Activated T-helper 2 cell treated with anti-CD3 and anti-CD28 coated beads, Interferon-gamma antibody, Interleukin-2, Interleukin-4, amounts not matched to agents 10 μg/mL and 5 μg/mL and 100 μg/mL, durations not matched to agents 14 hours and 24 hours and 36 hours (primary cell): ENCODE measurements around the gene AGPAT3. TPM values are rescaled to one million over a fixed set of nuclear protein-coding genes. Genes with fewer than 3 reads are reported as not detected.

Experiments used
- DNase-seq: peaks from one replicate; pipeline ENCODE4 v3.0.0; 2021; ENCODE audit warnings: low spot score
- H3K27ac Mint-ChIP-seq: one replicate; pipeline ENCODE4 v1.8.0; 2021; ENCODE audit warnings: mixed read lengths
- H3K27me3 Mint-ChIP-seq: one replicate; pipeline ENCODE4 v1.8.0; 2021; ENCODE audit warnings: low read depth, mixed read lengths
- H3K36me3 Mint-ChIP-seq: one replicate; pipeline ENCODE4 v1.8.0; 2021; ENCODE audit warnings: low read depth, mixed read lengths
- H3K4me1 Mint-ChIP-seq: one replicate; pipeline ENCODE4 v1.8.0; 2021; ENCODE audit warnings: low read depth, mixed read lengths
- H3K4me3 Mint-ChIP-seq: one replicate; pipeline ENCODE4 v1.8.0; 2021; ENCODE audit warnings: low read depth, mild to moderate bottlenecking, moderate library complexity, mixed read lengths
- H3K9me3 Mint-ChIP-seq: one replicate; pipeline ENCODE4 v1.8.0; 2021; ENCODE audit warnings: mixed read lengths
- intact Hi-C: fragments of 100-400 bp; cut with micrococcal nuclease; formaldehyde crosslinking; loops from one replicate; pipeline ENCODE4 v1.15.1; 2023
- total RNA-seq: library from RNA; stranded (reverse); gene quantifications from 2 replicates; pipeline ENCODE4 v1.2.3, GENCODE V29; 2022

AGPAT3 gene
- total RNA-seq, 1 donor from 2014 or later, result 126 TPM

GRCh38 chr21:43930074-43930847 is 65.2 kb downstream of the AGPAT3 start:
- H3K4me3 Mint-ChIP-seq, result no peak overlapping the region
- intact Hi-C loops, result no loop called here
- no peak overlapping the region for H3K27ac Mint-ChIP-seq
- no peaks in the 10 kb centered on the region for H3K9me3 Mint-ChIP-seq
- no peak for DNase-seq
- peaks cover 2% of the 10 kb centered on the region for H3K4me1 Mint-ChIP-seq
- no peaks in the 10 kb centered on the region for H3K27me3 Mint-ChIP-seq
- H3K36me3 Mint-ChIP-seq, result peaks cover 41% of the 10 kb centered on the region

- H3K36me3 Mint-ChIP-seq, result peaks cover 35% of the 10 kb centered on the region
- H3K27ac Mint-ChIP-seq, result no peak overlapping the region
- intact Hi-C loops, result no loop called here
- H3K4me1 Mint-ChIP-seq, result peaks cover 2% of the 10 kb centered on the region
- no peaks in the 10 kb centered on the region for H3K9me3 Mint-ChIP-seq
- no peak overlapping the region for H3K4me3 Mint-ChIP-seq
- DNase-seq, result no peak
- H3K27me3 Mint-ChIP-seq, result no peaks in the 10 kb centered on the region
Measured at GRCh38 chr21:43930848-43931375, 65.9 kb downstream of the AGPAT3 start.

- H3K4me3 Mint-ChIP-seq, result no peak overlapping the region
- H3K27ac Mint-ChIP-seq, result peak overlapping the region; percentile 19
- H3K27me3 Mint-ChIP-seq, result no peaks in the 10 kb centered on the region
- no peaks in the 10 kb centered on the region for H3K9me3 Mint-ChIP-seq
- intact Hi-C loops, result no loop called here
- H3K36me3 Mint-ChIP-seq, result peaks cover 35% of the 10 kb centered on the region
- peaks cover 2% of the 10 kb centered on the region for H3K4me1 Mint-ChIP-seq
- DNase-seq, result no peak
Measured at GRCh38 chr21:43931489-43931888, 66.5 kb downstream of the AGPAT3 start.

GRCh38 chr21:43932005-43932404 is 67.0 kb downstream of the AGPAT3 start:
- H3K9me3 Mint-ChIP-seq, result no peaks in the 10 kb centered on the region
- no peak overlapping the region for H3K4me3 Mint-ChIP-seq
- H3K27ac Mint-ChIP-seq, result peak overlapping the region; percentile 19
- peaks cover 39% of the 10 kb centered on the region for H3K36me3 Mint-ChIP-seq
- H3K4me1 Mint-ChIP-seq, result peaks cover 3% of the 10 kb centered on the region
- H3K27me3 Mint-ChIP-seq, result no peaks in the 10 kb centered on the region
- intact Hi-C loops, result no loop called here
- DNase-seq, result no peak

GRCh38 chr21:43933199-43933598 is 68.2 kb downstream of the AGPAT3 start:
- Mint-ChIP-seq H3K9me3 (no peaks in the 10 kb centered on the region), H3K4me3 (no peak overlapping the region), H3K36me3 (peaks cover 48% of the 10 kb centered on the region), H3K27me3 (no peaks in the 10 kb centered on the region), H3K4me1 (peaks cover 12% of the 10 kb centered on the region), H3K27ac (no peak overlapping the region)
- no peak for DNase-seq
- intact Hi-C loops, result no loop called here

GRCh38 chr21:43933680-43934079 is 68.7 kb downstream of the AGPAT3 start:
- H3K27me3 Mint-ChIP-seq, result no peaks in the 10 kb centered on the region
- no peaks in the 10 kb centered on the region for H3K9me3 Mint-ChIP-seq
- peaks cover 14% of the 10 kb centered on the region for H3K4me1 Mint-ChIP-seq
- H3K4me3 Mint-ChIP-seq, result no peak overlapping the region
- H3K36me3 Mint-ChIP-seq, result peaks cover 45% of the 10 kb centered on the region
- intact Hi-C loops, result no loop called here
- DNase-seq, result no peak
- H3K27ac Mint-ChIP-seq, result no peak overlapping the region

- H3K4me3 Mint-ChIP-seq, result no peak overlapping the region
- peaks cover 19% of the 10 kb centered on the region for H3K4me1 Mint-ChIP-seq
- no peak for DNase-seq
- peaks cover 43% of the 10 kb centered on the region for H3K36me3 Mint-ChIP-seq
- H3K27me3 Mint-ChIP-seq, result no peaks in the 10 kb centered on the region
- intact Hi-C loops, result no loop called here
- no peaks in the 10 kb centered on the region for H3K9me3 Mint-ChIP-seq
- no peak overlapping the region for H3K27ac Mint-ChIP-seq
Measured at GRCh38 chr21:43934116-43934515, 69.1 kb downstream of the AGPAT3 start.

- peaks cover 42% of the 10 kb centered on the region for H3K36me3 Mint-ChIP-seq
- H3K27me3 Mint-ChIP-seq, result no peaks in the 10 kb centered on the region
- H3K4me1 Mint-ChIP-seq, result peaks cover 21% of the 10 kb centered on the region
- no peaks in the 10 kb centered on the region for H3K9me3 Mint-ChIP-seq
- H3K4me3 Mint-ChIP-seq, result no peak overlapping the region
- H3K27ac Mint-ChIP-seq, result no peak overlapping the region
- no peak for DNase-seq
- intact Hi-C loops, result loop anchor here (5.0 kb wide), 2 partner anchors 42 to 63 kb away; no protein-coding TSS in a partner anchor
Measured at GRCh38 chr21:43934716-43935705, 70.0 kb downstream of the AGPAT3 start.

- Mint-ChIP-seq H3K4me1 (peaks cover 21% of the 10 kb centered on the region), H3K27ac (no peak overlapping the region), H3K4me3 (no peak overlapping the region), H3K27me3 (no peaks in the 10 kb centered on the region), H3K36me3 (peaks cover 42% of the 10 kb centered on the region), H3K9me3 (no peaks in the 10 kb centered on the region)
- intact Hi-C loops, result loop anchor here (5.0 kb wide), 2 partner anchors 42 to 63 kb away; no protein-coding TSS in a partner anchor
- no peak for DNase-seq
Measured at GRCh38 chr21:43935711-43936110, 70.7 kb downstream of the AGPAT3 start.

GRCh38 chr21:43936247-43936967 is 71.4 kb downstream of the AGPAT3 start:
- Mint-ChIP-seq H3K4me3 (no peak overlapping the region), H3K4me1 (peaks cover 21% of the 10 kb centered on the region), H3K27me3 (no peaks in the 10 kb centered on the region), H3K27ac (no peak overlapping the region), H3K9me3 (no peaks in the 10 kb centered on the region), H3K36me3 (peaks cover 39% of the 10 kb centered on the region)
- no peak for DNase-seq
- intact Hi-C loops, result loop anchor here (5.0 kb wide), 2 partner anchors 41 to 64 kb away; no protein-coding TSS in a partner anchor

GRCh38 chr21:43937051-43937832 is 72.2 kb downstream of the AGPAT3 start:
- Mint-ChIP-seq H3K36me3 (peaks cover 33% of the 10 kb centered on the region), H3K27me3 (no peaks in the 10 kb centered on the region), H3K4me3 (no peak overlapping the region), H3K27ac (no peak overlapping the region), H3K9me3 (no peaks in the 10 kb centered on the region), H3K4me1 (peaks cover 21% of the 10 kb centered on the region)
- intact Hi-C loops, result loop anchor here (5.0 kb wide), 2 partner anchors 40 to 65 kb away; no protein-coding TSS in a partner anchor
- DNase-seq, result no peak
